Epithelial cell of esophagus (primary cell): ENCODE data around the gene MAMDC4.

Experiments
- DNase-seq: peaks from one replicate; pipeline ENCODE4 v3.0.0; 2010; ENCODE audit warnings: low read depth
- H3K4me3 ChIP-seq: 2 replicates; pipeline ENCODE4 v1.5.1; 2011; ENCODE audit warnings: mild to moderate bottlenecking, low read length, control low read depth
- TF ChIP-seq, protein P1 (sequence below): IDR thresholded peaks from 2 replicates; pipeline ENCODE4 v1.5.1; 2011; ENCODE audit warnings: low read depth, mild to moderate bottlenecking, low read length, control low read depth, inconsistent platforms; ENCODE audit not compliant: insufficient read depth; ENCODE audit errors: missing control alignments

MAMDC4 gene

GRCh38 chr9:136826703-136827582, 25.2 kb upstream of the MAMDC4 start:
- DNase-seq = no peak
- H3K4me3 ChIP-seq = no peak overlapping the region
- TF ChIP-seq, protein P1, sequence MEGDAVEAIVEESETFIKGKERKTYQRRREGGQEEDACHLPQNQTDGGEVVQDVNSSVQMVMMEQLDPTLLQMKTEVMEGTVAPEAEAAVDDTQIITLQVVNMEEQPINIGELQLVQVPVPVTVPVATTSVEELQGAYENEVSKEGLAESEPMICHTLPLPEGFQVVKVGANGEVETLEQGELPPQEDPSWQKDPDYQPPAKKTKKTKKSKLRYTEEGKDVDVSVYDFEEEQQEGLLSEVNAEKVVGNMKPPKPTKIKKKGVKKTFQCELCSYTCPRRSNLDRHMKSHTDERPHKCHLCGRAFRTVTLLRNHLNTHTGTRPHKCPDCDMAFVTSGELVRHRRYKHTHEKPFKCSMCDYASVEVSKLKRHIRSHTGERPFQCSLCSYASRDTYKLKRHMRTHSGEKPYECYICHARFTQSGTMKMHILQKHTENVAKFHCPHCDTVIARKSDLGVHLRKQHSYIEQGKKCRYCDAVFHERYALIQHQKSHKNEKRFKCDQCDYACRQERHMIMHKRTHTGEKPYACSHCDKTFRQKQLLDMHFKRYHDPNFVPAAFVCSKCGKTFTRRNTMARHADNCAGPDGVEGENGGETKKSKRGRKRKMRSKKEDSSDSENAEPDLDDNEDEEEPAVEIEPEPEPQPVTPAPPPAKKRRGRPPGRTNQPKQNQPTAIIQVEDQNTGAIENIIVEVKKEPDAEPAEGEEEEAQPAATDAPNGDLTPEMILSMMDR = no peak

GRCh38 chr9:136827794-136828473, 24.2 kb upstream of the MAMDC4 start:
- TF ChIP-seq, protein P1 = no peak

DNA sequence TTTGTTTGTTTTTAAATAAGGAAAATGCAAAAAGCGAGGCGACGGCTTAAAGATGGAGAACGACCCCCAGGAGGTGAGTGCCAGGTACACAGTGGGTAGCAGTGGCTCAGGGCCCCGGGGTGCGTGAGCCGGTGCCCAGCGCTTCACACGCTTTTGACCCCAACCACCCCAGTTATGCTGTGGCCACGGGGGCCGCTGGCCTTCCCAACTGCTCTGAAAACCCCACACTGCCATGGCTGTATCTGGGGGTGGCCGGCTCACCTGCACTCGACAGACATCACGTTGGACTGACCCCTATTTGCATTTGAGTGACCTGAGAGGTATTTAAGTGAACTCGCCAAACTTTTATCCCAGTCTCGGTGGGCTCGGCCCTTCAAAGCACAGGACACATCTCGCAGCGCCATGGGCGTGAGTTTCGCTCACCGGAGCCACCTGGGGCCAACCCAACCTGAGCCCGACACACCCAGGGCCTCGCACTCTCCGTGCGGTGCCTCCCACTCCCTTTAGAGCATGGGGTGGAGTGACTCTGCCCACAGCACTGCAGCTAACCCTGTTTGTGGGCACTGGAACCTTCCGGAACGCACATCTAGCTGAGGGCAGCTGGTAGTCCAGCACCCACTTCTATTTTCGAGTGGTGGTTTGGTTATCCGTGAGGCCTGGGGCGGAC, 23.5 kb upstream of the MAMDC4 start:
- TF ChIP-seq, protein P1 = no peak
- no peak overlapping the region for H3K4me3 ChIP-seq
- DNase-seq = no peak

More at GRCh38 chr9:136827794-136828473, 24.2 kb upstream of the MAMDC4 start:
- H3K4me3 ChIP-seq = no peak overlapping the region
- no peak for DNase-seq

- no peak overlapping the region for H3K4me3 ChIP-seq
- DNase-seq = no peak
- TF ChIP-seq, protein P1 = no peak
Observed at GRCh38 chr9:136829412-136829811, 22.7 kb upstream of the MAMDC4 start.

- no peak for DNase-seq
- TF ChIP-seq, protein P1 = no peak
- no peak overlapping the region for H3K4me3 ChIP-seq
Observed at GRCh38 chr9:136829981-136830885, 21.9 kb upstream of the MAMDC4 start.
